Measurements from ENCODE around the gene CBARP. TPM values are rescaled to one million over a fixed set of nuclear protein-coding genes. Genes with fewer than 3 reads are reported as not detected.
A peak's percentile ranks its signal among the peaks of the same experiment; 100 is the strongest.

CBARP gene
- total and polyA plus RNA-seq, 9 of the 15 experiments (the other 6 are each of a cell fraction or from before 2014, with no cell fraction given): 0.03 to 8.9 (median 1.2) TPM; not detected in 1

DNA sequence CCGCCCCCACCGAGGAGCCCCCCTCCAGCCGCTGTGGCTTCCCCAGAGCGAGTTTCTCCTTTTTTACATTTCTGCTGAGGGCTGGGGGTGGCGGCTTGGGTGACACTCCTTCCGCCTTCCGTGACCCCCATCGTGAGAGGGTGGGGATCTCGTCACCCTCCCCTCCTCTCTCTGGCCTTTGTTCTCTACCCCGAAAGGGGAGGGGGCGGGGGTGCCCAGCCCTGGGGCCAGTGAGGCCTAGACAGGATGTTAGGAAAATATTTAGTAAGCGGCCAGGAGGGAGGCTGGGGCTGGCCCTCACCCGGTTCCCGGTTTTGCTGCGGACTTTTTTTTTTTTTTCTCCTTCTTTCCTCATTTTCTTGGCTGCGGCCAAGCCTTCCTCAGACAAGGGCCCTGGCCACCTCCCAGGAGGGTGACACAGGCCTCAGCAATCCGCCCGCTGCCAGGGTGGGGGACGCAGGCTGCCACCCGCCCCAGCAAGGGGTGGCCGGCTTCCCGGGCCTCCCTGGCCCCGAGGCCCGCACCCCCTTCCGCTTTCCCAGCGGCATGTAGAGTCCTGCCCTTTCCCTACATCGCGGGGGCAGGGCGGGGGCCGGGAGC, 14.5 kb upstream of the CBARP start (continued):
- TF ChIP-seq, protein P1, sequence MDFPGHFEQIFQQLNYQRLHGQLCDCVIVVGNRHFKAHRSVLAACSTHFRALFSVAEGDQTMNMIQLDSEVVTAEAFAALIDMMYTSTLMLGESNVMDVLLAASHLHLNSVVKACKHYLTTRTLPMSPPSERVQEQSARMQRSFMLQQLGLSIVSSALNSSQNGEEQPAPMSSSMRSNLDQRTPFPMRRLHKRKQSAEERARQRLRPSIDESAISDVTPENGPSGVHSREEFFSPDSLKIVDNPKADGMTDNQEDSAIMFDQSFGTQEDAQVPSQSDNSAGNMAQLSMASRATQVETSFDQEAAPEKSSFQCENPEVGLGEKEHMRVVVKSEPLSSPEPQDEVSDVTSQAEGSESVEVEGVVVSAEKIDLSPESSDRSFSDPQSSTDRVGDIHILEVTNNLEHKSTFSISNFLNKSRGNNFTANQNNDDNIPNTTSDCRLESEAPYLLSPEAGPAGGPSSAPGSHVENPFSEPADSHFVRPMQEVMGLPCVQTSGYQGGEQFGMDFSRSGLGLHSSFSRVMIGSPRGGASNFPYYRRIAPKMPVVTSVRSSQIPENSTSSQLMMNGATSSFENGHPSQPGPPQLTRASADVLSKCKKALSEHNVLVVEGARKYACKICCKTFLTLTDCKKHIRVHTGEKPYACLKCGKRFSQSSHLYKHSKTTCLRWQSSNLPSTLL (IDR thresholded peaks at IDR 0.05): no peak
- TF ChIP-seq FOXK1 (CRISPR knock-in tag; IDR thresholded peaks at IDR 0.05; ENCODE audit: borderline replicate concordance) (no peak), SMARCA5 (IDR thresholded peaks at IDR 0.05) (no peak), NR2C2 (CRISPR knock-in tag; IDR thresholded peaks at IDR 0.05) (no peak), NR2C2 (tag; IDR thresholded peaks at IDR 0.05) (peak; percentile 37; the same call in 1 of the 2 replicates), ZNF75A (CRISPR knock-in tag; IDR thresholded peaks at IDR 0.05) (no peak), ZNF766 (CRISPR knock-in tag; conservative IDR thresholded peaks at IDR 0.05) (no peak), ZNF707 (CRISPR knock-in tag; conservative IDR thresholded peaks at IDR 0.05) (no peak), ZSCAN32 (CRISPR knock-in tag; IDR thresholded peaks at IDR 0.05) (no peak), MBD2 (IDR thresholded peaks at IDR 0.05; ENCODE audit: borderline replicate concordance, low read depth) (no peak), PHB (CRISPR knock-in tag; IDR thresholded peaks at IDR 0.05) (no peak)
- TF ChIP-seq, protein P2, sequence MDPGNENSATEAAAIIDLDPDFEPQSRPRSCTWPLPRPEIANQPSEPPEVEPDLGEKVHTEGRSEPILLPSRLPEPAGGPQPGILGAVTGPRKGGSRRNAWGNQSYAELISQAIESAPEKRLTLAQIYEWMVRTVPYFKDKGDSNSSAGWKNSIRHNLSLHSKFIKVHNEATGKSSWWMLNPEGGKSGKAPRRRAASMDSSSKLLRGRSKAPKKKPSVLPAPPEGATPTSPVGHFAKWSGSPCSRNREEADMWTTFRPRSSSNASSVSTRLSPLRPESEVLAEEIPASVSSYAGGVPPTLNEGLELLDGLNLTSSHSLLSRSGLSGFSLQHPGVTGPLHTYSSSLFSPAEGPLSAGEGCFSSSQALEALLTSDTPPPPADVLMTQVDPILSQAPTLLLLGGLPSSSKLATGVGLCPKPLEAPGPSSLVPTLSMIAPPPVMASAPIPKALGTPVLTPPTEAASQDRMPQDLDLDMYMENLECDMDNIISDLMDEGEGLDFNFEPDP (CRISPR knock-in tag; IDR thresholded peaks at IDR 0.05): no peak
- TF ChIP-seq, protein P3, sequence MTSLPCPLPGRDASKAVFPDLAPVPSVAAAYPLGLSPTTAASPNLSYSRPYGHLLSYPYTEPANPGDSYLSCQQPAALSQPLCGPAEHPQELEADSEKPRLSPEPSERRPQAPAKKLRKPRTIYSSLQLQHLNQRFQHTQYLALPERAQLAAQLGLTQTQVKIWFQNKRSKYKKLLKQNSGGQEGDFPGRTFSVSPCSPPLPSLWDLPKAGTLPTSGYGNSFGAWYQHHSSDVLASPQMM (CRISPR knock-in tag; IDR thresholded peaks at IDR 0.05): no peak
- TF ChIP-seq, protein P4, sequence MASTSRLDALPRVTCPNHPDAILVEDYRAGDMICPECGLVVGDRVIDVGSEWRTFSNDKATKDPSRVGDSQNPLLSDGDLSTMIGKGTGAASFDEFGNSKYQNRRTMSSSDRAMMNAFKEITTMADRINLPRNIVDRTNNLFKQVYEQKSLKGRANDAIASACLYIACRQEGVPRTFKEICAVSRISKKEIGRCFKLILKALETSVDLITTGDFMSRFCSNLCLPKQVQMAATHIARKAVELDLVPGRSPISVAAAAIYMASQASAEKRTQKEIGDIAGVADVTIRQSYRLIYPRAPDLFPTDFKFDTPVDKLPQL (IDR thresholded peaks at IDR 0.05; ENCODE audit: extremely low read depth, insufficient read length): no peak
- TF ChIP-seq, protein P5, sequence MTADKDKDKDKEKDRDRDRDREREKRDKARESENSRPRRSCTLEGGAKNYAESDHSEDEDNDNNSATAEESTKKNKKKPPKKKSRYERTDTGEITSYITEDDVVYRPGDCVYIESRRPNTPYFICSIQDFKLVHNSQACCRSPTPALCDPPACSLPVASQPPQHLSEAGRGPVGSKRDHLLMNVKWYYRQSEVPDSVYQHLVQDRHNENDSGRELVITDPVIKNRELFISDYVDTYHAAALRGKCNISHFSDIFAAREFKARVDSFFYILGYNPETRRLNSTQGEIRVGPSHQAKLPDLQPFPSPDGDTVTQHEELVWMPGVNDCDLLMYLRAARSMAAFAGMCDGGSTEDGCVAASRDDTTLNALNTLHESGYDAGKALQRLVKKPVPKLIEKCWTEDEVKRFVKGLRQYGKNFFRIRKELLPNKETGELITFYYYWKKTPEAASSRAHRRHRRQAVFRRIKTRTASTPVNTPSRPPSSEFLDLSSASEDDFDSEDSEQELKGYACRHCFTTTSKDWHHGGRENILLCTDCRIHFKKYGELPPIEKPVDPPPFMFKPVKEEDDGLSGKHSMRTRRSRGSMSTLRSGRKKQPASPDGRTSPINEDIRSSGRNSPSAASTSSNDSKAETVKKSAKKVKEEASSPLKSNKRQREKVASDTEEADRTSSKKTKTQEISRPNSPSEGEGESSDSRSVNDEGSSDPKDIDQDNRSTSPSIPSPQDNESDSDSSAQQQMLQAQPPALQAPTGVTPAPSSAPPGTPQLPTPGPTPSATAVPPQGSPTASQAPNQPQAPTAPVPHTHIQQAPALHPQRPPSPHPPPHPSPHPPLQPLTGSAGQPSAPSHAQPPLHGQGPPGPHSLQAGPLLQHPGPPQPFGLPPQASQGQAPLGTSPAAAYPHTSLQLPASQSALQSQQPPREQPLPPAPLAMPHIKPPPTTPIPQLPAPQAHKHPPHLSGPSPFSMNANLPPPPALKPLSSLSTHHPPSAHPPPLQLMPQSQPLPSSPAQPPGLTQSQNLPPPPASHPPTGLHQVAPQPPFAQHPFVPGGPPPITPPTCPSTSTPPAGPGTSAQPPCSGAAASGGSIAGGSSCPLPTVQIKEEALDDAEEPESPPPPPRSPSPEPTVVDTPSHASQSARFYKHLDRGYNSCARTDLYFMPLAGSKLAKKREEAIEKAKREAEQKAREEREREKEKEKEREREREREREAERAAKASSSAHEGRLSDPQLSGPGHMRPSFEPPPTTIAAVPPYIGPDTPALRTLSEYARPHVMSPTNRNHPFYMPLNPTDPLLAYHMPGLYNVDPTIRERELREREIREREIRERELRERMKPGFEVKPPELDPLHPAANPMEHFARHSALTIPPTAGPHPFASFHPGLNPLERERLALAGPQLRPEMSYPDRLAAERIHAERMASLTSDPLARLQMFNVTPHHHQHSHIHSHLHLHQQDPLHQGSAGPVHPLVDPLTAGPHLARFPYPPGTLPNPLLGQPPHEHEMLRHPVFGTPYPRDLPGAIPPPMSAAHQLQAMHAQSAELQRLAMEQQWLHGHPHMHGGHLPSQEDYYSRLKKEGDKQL (CRISPR knock-in tag; IDR thresholded peaks at IDR 0.05; ENCODE audit: borderline replicate concordance): no peak
- TF ChIP-seq, protein P6, sequence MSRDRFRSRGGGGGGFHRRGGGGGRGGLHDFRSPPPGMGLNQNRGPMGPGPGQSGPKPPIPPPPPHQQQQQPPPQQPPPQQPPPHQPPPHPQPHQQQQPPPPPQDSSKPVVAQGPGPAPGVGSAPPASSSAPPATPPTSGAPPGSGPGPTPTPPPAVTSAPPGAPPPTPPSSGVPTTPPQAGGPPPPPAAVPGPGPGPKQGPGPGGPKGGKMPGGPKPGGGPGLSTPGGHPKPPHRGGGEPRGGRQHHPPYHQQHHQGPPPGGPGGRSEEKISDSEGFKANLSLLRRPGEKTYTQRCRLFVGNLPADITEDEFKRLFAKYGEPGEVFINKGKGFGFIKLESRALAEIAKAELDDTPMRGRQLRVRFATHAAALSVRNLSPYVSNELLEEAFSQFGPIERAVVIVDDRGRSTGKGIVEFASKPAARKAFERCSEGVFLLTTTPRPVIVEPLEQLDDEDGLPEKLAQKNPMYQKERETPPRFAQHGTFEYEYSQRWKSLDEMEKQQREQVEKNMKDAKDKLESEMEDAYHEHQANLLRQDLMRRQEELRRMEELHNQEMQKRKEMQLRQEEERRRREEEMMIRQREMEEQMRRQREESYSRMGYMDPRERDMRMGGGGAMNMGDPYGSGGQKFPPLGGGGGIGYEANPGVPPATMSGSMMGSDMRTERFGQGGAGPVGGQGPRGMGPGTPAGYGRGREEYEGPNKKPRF (IDR thresholded peaks at IDR 0.05; ENCODE audit: low read depth, low read length): no peak

All from K562 (cell line).